HepG2 (cell line): Measurements from ENCODE around the gene CCDC88C. TPM values are rescaled to one million over a fixed set of nuclear protein-coding genes. Genes with fewer than 3 reads are reported as not detected.

Experiments
- E2F5 ChIP-seq: sonication (generic); formaldehyde crosslinking; conservative IDR thresholded peaks from 2 replicates; pipeline ENCODE4 v1.4.0; 2020; ENCODE audit warnings: missing genetic modification reagents
- FLYWCH1 ChIP-seq: sonication (generic); formaldehyde crosslinking; IDR thresholded peaks from 2 replicates; pipeline ENCODE4 v1.8.1; 2023; ENCODE audit warnings: mild to moderate bottlenecking, missing genetic modification reagents
- FOXA1 ChIP-seq, 2 experiments: fragments of 450-650 bp in 1 of 2; sonication (generic) in 1 of 2; formaldehyde crosslinking in 1 of 2; IDR thresholded peaks; 2 replicates each; pipeline versions ENCODE4 v1.4.0 to v1.6.1; 2016 to 2020; ENCODE audit warnings: missing genetic modification reagents in 1 of 2
- FOXA3 ChIP-seq: IDR thresholded peaks from 2 replicates; pipeline ENCODE4 v1.6.1; 2016; ENCODE audit warnings: missing genetic modification reagents, missing compliant biosample characterization
- FOXC1 ChIP-seq: sonication (generic); formaldehyde crosslinking; IDR thresholded peaks from 2 replicates; pipeline ENCODE4 v1.8.0; 2022; ENCODE audit warnings: mild to moderate bottlenecking, missing genetic modification reagents, borderline replicate concordance
- FOXK1 ChIP-seq: sonication (generic); formaldehyde crosslinking; IDR thresholded peaks from 2 replicates; pipeline ENCODE4 v1.4.0; 2020; ENCODE audit warnings: low read depth, missing genetic modification reagents, borderline replicate concordance
- FOXK2 ChIP-seq: fragments of 450-650 bp; IDR thresholded peaks from 2 replicates; pipeline ENCODE4 v1.6.1; 2016
- GATAD2A ChIP-seq: IDR thresholded peaks from 2 replicates; pipeline ENCODE4 v1.6.1; 2016
- MZF1 ChIP-seq: sonication (generic); formaldehyde crosslinking; IDR thresholded peaks from 2 replicates; pipeline ENCODE4 v1.8.1; 2023; ENCODE audit warnings: mild to moderate bottlenecking, missing genetic modification reagents, borderline replicate concordance
- NCOR1 ChIP-seq: fragments of 200-600 bp; sonication (generic); IDR thresholded peaks from 2 replicates; pipeline ENCODE4 v1.7.0; 2017; ENCODE audit warnings: antibody characterized with exemption, low read length, borderline replicate concordance
- PREB ChIP-seq: sonication (generic); formaldehyde crosslinking; IDR thresholded peaks from 2 replicates; pipeline ENCODE4 v1.4.0; 2020; ENCODE audit warnings: missing genetic modification reagents
- PTBP1 ChIP-seq: fragments of 200-400 bp; formaldehyde crosslinking; IDR thresholded peaks from 2 replicates; pipeline ENCODE4 v1.6.1; 2018; ENCODE audit warnings: low read length, low read depth; ENCODE audit not compliant: poor library complexity, severe bottlenecking
- RAD21 ChIP-seq: fragments of 450-650 bp; formaldehyde crosslinking; IDR thresholded peaks from 2 replicates; pipeline ENCODE4 v1.5.0; 2020; ENCODE audit warnings: mild to moderate bottlenecking
- RELA ChIP-seq: sonication (generic); formaldehyde crosslinking; IDR thresholded peaks from 2 replicates; pipeline ENCODE4 v1.4.0; 2020; ENCODE audit warnings: missing genetic modification reagents
- REST ChIP-seq, 2 experiments: IDR thresholded peaks; 2 replicates each; pipeline ENCODE4 v1.6.1; 2011 to 2012; ENCODE audit warnings: low read length in 2 of 2, borderline replicate concordance in 1 of 2, low read depth in 1 of 2, mild to moderate bottlenecking in 1 of 2, moderate library complexity in 1 of 2
- SAP130 ChIP-seq: IDR thresholded peaks from 2 replicates; pipeline ENCODE4 v1.6.1; 2016; ENCODE audit warnings: low read depth
- SNAPC2 ChIP-seq: sonication (generic); formaldehyde crosslinking; IDR thresholded peaks from 2 replicates; pipeline ENCODE4 v1.8.1; 2022; ENCODE audit warnings: mild to moderate bottlenecking, missing genetic modification reagents
- SRSF1 ChIP-seq: fragments of 200-400 bp; formaldehyde crosslinking; optimal IDR thresholded peaks from 2 replicates; pipeline ENCODE3; 2017; ENCODE audit warnings: mild to moderate bottlenecking, low read depth, low read length, moderate library complexity
- THAP9 ChIP-seq: sonication (generic); formaldehyde crosslinking; IDR thresholded peaks from 2 replicates; pipeline ENCODE4; 2020; ENCODE audit warnings: missing genetic modification reagents, mild to moderate bottlenecking, borderline replicate concordance
- YEATS4 ChIP-seq: sonication (generic); formaldehyde crosslinking; IDR thresholded peaks from 2 replicates; pipeline ENCODE4 v1.4.0; 2020; ENCODE audit warnings: missing genetic modification reagents, borderline replicate concordance
- ZMYM4 ChIP-seq: sonication (generic); formaldehyde crosslinking; IDR thresholded peaks from 2 replicates; pipeline ENCODE4 v1.8.1; 2023; ENCODE audit warnings: mild to moderate bottlenecking, missing genetic modification reagents
- ZSCAN20 ChIP-seq: sonication (generic); formaldehyde crosslinking; IDR thresholded peaks from 2 replicates; pipeline ENCODE4 v1.4.0; 2020; ENCODE audit warnings: missing genetic modification reagents, mild to moderate bottlenecking, borderline replicate concordance
- polyA plus RNA-seq, 8 experiments: library from polyadenylated mRNA; depleted of rRNA in 3 of 8; stranded (reverse) in 7 of 8; unstranded in 1 of 8; fragments of >200 nt; fragmentation: Illumina TruSeq in 4 of 8; extraction: Trizol in 4 of 8; gene quantifications; 2 replicates each; pipeline versions ENCODE4 v1.2.1 to v1.2.3, GENCODE V29; 2011 to 2016; ENCODE audit warnings: low read depth in 4 of 8, missing spikeins in 1 of 8, mixed read lengths in 1 of 8; ENCODE audit not compliant: insufficient read depth in 1 of 8
- total RNA-seq, 5 experiments: library from RNA; depleted of rRNA; stranded (reverse); fragments of >200 nt; fragmentation: Illumina TruSeq; extraction: Trizol; gene quantifications; 2 replicates each; pipeline ENCODE4 v1.2.3, GENCODE V29; 2016; ENCODE audit warnings: low read depth in 1 of 5

The CCDC88C gene
- total and polyA plus RNA-seq, 2 of the 13 experiments (the other 11 are each of a cell fraction or from before 2014, with no cell fraction given) = 3.6 to 11.7 TPM

- TF ChIP-seq REST (IDR thresholded peaks at IDR 0.05; ENCODE audit: borderline replicate concordance in 1 of 2, low read depth in 1 of 2, low read length in 2 of 2) = peak in 1 of 2 experiments; percentile 32; a peak in 1 of 4 replicates
- TF ChIP-seq FOXC1 = no peak
- TF ChIP-seq FLYWCH1 = no peak
- TF ChIP-seq E2F5 (CRISPR knock-in tag) = no peak
- TF ChIP-seq THAP9 = no peak
- no peak for TF ChIP-seq SRSF1
- no peak for TF ChIP-seq PTBP1
- TF ChIP-seq MZF1 = no peak
- TF ChIP-seq SAP130 = peak; percentile 34; the same call in 1 of the 2 replicates
- TF ChIP-seq RAD21 (CRISPR knock-in tag) = no peak
- TF ChIP-seq GATAD2A (CRISPR knock-in tag) = no peak
- 0 out of 2 replicates have a peak, but pooled peaks have one; percentile 31 for TF ChIP-seq FOXK2
- TF ChIP-seq YEATS4 (CRISPR knock-in tag) = no peak
- no peak for TF ChIP-seq FOXA1 (IDR thresholded peaks at IDR 0.05)
- peak; percentile 56; the same call in 1 of the 2 replicates for TF ChIP-seq FOXA1 (CRISPR knock-in tag; IDR thresholded peaks at IDR 0.05)
- TF ChIP-seq NCOR1 = peak; percentile 75; the same call in 1 of the 2 replicates
- no peak for TF ChIP-seq SNAPC2 (CRISPR knock-in tag)
- TF ChIP-seq PREB (CRISPR knock-in tag) = no peak
- no peak for TF ChIP-seq ZMYM4 (CRISPR knock-in tag)
- TF ChIP-seq RELA = no peak
- no peak for TF ChIP-seq ZSCAN20 (CRISPR knock-in tag)
- TF ChIP-seq FOXA3 = peak; percentile 43; the same call in 1 of the 2 replicates
- TF ChIP-seq FOXK1 (CRISPR knock-in tag) = peak; percentile 47; the same call in 1 of the 2 replicates
These were observed 38.6 kb downstream of the CCDC88C start (continued) for GRCh38 chr14:91378930-91379578.
